Measurements from ENCODE around the gene PNLIPRP3.

DNA sequence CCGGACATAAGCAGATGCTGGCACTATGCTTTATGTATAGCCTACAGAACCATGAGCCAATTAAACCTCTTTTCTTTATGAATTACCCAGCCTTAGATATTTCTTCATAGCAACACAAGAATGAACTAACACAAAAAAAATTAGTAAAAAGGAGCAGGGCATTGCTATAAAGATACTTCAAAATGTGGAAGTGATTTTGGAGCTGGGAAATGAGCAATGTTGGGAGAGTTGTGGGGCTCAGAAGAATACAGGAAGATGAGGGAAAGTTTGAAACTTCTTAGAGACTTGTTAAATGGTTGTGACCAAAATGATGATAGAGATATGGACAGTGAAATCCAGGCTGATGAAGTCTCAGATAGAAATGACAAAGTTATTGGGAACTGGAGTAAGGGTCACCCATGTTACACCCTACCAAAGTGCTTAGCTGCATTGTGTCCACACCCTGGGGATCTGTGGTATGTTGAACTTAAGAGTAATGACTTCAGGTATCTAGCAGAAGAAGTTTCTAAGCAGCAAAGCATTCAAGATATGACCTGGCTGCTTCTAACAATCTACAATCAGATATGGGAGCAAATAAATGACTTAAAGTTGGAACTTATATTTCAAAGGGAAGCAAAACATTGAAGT is 24.2 kb downstream of the PNLIPRP3 start:
- no peak for TF ChIP-seq TAF1 (IDR thresholded peaks at IDR 0.05; ENCODE audit: low read depth, low read length)
- TF ChIP-seq POLR2AphosphoS5 (IDR thresholded peaks at IDR 0.05; ENCODE audit: low read depth, low read length), result no peak

Measured in GM12891 (cell line).